Measurements from ENCODE around the gene PDIA6. TPM values are rescaled to one million over a fixed set of nuclear protein-coding genes. Genes with fewer than 3 reads are reported as not detected.

PDIA6 gene
- polyA plus RNA-seq, 3 donors = 358 to 391 (median 365) TPM

GRCh38 chr2:10733566-10733925 lies 79.0 kb downstream of the PDIA6 start:
- no peak for DNase-seq (ENCODE audit: low read depth in 3 of 3, low spot score in 2 of 3)

Other genes starting within 250 kb of the PDIA6 start
- 10 to 100 TPM; 29.9 to 32.3 (median 30.2) TPM for gene NOL10, start 122.8 kb downstream of the PDIA6 start, polyA plus RNA-seq (ENCODE audit: insufficient read length in 3 of 3)
- gene ATP6V1C2, start 91.2 kb downstream of the PDIA6 start, polyA plus RNA-seq (ENCODE audit: insufficient read length in 3 of 3) = 1 to 10 TPM; 5.9 to 7.3 (median 6.0) TPM
- 1 to 10 TPM in 1 of 3 donors, under 1 TPM in 2; 0.78 to 1.1 (median 0.82) TPM for gene KCNF1, start 99.1 kb upstream of the PDIA6 start, polyA plus RNA-seq (ENCODE audit: insufficient read length in 3 of 3)